ENCODE data around the gene SCYGR6. TPM values are rescaled to one million over a fixed set of nuclear protein-coding genes. Genes with fewer than 3 reads are reported as not detected.

SCYGR6 gene
- polyA plus RNA-seq, 1 experiment, result not detected

- H3K36me3 ChIP-seq (ENCODE audit: control insufficient read depth, insufficient read depth, low read length), result no peaks in the 10 kb centered on the region
- CTCF ChIA-PET, result no interaction called here
- H3K4me3 ChIP-seq (ENCODE audit: low read depth, low read length), result no peak overlapping the region
- TF ChIP-seq CTCF (IDR thresholded peaks at IDR 0.05; ENCODE audit: insufficient read depth, low read depth, low read length), result no peak
- DNase-seq (ENCODE audit: low read depth), result no peak
- H3K27me3 ChIP-seq (ENCODE audit: control insufficient read depth, insufficient read depth, low read length), result no peaks in the 10 kb centered on the region
- POLR2A ChIA-PET, result interaction anchor here (0.6 kb wide), 1 partner anchor 88 kb away, joined by 3 read pairs; no protein-coding TSS in a partner anchor
These were observed 23.0 kb downstream of the SCYGR6 start for GRCh38 chr2:227701556-227701955.

GRCh38 chr2:227696990-227697679, 27.4 kb downstream of the SCYGR6 start:
- no peak for DNase-seq (ENCODE audit: low read depth)
- ChIA-PET POLR2A (no interaction called here), CTCF (no interaction called here)
- no peaks in the 10 kb centered on the region for H3K36me3 ChIP-seq (ENCODE audit: control insufficient read depth, insufficient read depth, low read length)
- H3K4me3 ChIP-seq (ENCODE audit: low read depth, low read length), result no peak overlapping the region
- no peaks in the 10 kb centered on the region for H3K27me3 ChIP-seq (ENCODE audit: control insufficient read depth, insufficient read depth, low read length)
- no peak for TF ChIP-seq CTCF (IDR thresholded peaks at IDR 0.05; ENCODE audit: insufficient read depth, low read depth, low read length)

GRCh38 chr2:227687189-227687588, 37.4 kb downstream of the SCYGR6 start:
- H3K36me3 ChIP-seq (ENCODE audit: control insufficient read depth, insufficient read depth, low read length), result no peaks in the 10 kb centered on the region
- no peaks in the 10 kb centered on the region for H3K27me3 ChIP-seq (ENCODE audit: control insufficient read depth, insufficient read depth, low read length)
- H3K4me3 ChIP-seq (ENCODE audit: low read depth, low read length), result no peak overlapping the region
- ChIA-PET CTCF (no interaction called here), POLR2A (no interaction called here)
- no peak for DNase-seq (ENCODE audit: low read depth)
- TF ChIP-seq CTCF (IDR thresholded peaks at IDR 0.05; ENCODE audit: insufficient read depth, low read depth, low read length), result no peak

- TF ChIP-seq CTCF (IDR thresholded peaks at IDR 0.05; ENCODE audit: insufficient read depth, low read depth, low read length), result no peak
- ChIA-PET POLR2A (no interaction called here), CTCF (no interaction called here)
- no peak for DNase-seq (ENCODE audit: low read depth)
- H3K36me3 ChIP-seq (ENCODE audit: control insufficient read depth, insufficient read depth, low read length), result no peaks in the 10 kb centered on the region
- H3K4me3 ChIP-seq (ENCODE audit: low read depth, low read length), result no peak overlapping the region
- H3K27me3 ChIP-seq (ENCODE audit: control insufficient read depth, insufficient read depth, low read length), result no peaks in the 10 kb centered on the region
These were observed 40.3 kb downstream of the SCYGR6 start for GRCh38 chr2:227684258-227684657.

- CTCF ChIA-PET, result no interaction called here
These were observed 46.6 kb downstream of the SCYGR6 start for GRCh38 chr2:227677928-227678327.

More at GRCh38 chr2:227677928-227678327, 46.6 kb downstream of the SCYGR6 start:
- DNase-seq (ENCODE audit: low read depth), result no peak
- Histone ChIP-seq H3K36me3 (ENCODE audit: control insufficient read depth, insufficient read depth, low read length) (no peaks in the 10 kb centered on the region), H3K4me3 (ENCODE audit: low read depth, low read length) (no peak overlapping the region), H3K27me3 (ENCODE audit: control insufficient read depth, insufficient read depth, low read length) (no peaks in the 10 kb centered on the region)
- POLR2A ChIA-PET, result no interaction called here
- TF ChIP-seq CTCF (IDR thresholded peaks at IDR 0.05; ENCODE audit: insufficient read depth, low read depth, low read length), result no peak
